ENCODE data around the gene ARHGAP5.
"Not testable (repeated sequence)": the region's sequence is repeated elsewhere in the genome, so short reads cannot be mapped to it uniquely, and the experiment has no call there.

ARHGAP5 gene

GRCh38 chr14:32110548-32110896 is 33.4 kb downstream of the ARHGAP5 start:
- no peak for DNase-seq

- no peak for DNase-seq
Measured at GRCh38 chr14:32121536-32121935, 44.4 kb downstream of the ARHGAP5 start.

GRCh38 chr14:32121948-32122347 is 44.8 kb downstream of the ARHGAP5 start:
- no peak for DNase-seq

- DNase-seq: not testable (repeated sequence)
Measured at GRCh38 chr14:32126899-32127730, 50.0 kb downstream of the ARHGAP5 start.

GRCh38 chr14:32127731-32128654 is 50.9 kb downstream of the ARHGAP5 start:
- not testable (repeated sequence) for DNase-seq

- DNase-seq: no peak
Measured at GRCh38 chr14:32128703-32129102, 51.6 kb downstream of the ARHGAP5 start.

GRCh38 chr14:32129124-32129523 is 52.0 kb downstream of the ARHGAP5 start:
- no peak for DNase-seq

GRCh38 chr14:32131689-32132088 is 54.6 kb downstream of the ARHGAP5 start:
- DNase-seq: not testable (repeated sequence)

- DNase-seq: no peak
Measured at GRCh38 chr14:32134448-32135097, 57.5 kb downstream of the ARHGAP5 start.

- no peak for DNase-seq
Measured at GRCh38 chr14:32136027-32136825, 59.1 kb downstream of the ARHGAP5 start.

- no peak for DNase-seq
Measured at GRCh38 chr14:32137313-32137712, 60.2 kb downstream of the ARHGAP5 start.

GRCh38 chr14:32137892-32138291 is 60.8 kb downstream of the ARHGAP5 start:
- DNase-seq: no peak

- no peak for DNase-seq
Measured at GRCh38 chr14:32142341-32142740, 65.2 kb downstream of the ARHGAP5 start.

GRCh38 chr14:32142754-32143437 is 65.8 kb downstream of the ARHGAP5 start:
- DNase-seq: no peak

GRCh38 chr14:32150392-32150791 is 73.3 kb downstream of the ARHGAP5 start:
- no peak for DNase-seq

GRCh38 chr14:32166029-32166428 is 88.9 kb downstream of the ARHGAP5 start:
- DNase-seq: no peak

- no peak for DNase-seq
Measured at GRCh38 chr14:32166924-32167323, 89.8 kb downstream of the ARHGAP5 start.

GRCh38 chr14:32167907-32168306 is 90.8 kb downstream of the ARHGAP5 start:
- DNase-seq: no peak

GRCh38 chr14:32169191-32169590 is 92.1 kb downstream of the ARHGAP5 start:
- no peak for DNase-seq

- no peak for DNase-seq
Measured at GRCh38 chr14:32171469-32171868, 94.4 kb downstream of the ARHGAP5 start.

GRCh38 chr14:32183151-32184058 is 106.3 kb downstream of the ARHGAP5 start:
- DNase-seq: no peak

All from CD4-positive, alpha-beta T cell treated with Interleukin-17A for 4 hours (primary cell).